LoVo (cell line): Measurements from ENCODE around the gene PUS1.

ENCODE experiments used
- DNase-seq: peaks from one replicate; pipeline ENCODE4 v3.0.0-alpha.2; 2016; ENCODE audit warnings: low spot score

Gene PUS1

GRCh38 chr12:131994589-131994988, 65.5 kb downstream of the PUS1 start:
- DNase-seq = no peak
